ENCODE results near the gene MYNN. TPM values are rescaled to one million over a fixed set of nuclear protein-coding genes. Genes with fewer than 3 reads are reported as not detected.

The MYNN gene
- total and polyA plus RNA-seq, 2 donors (not counting 3 experiments of a cell fraction or from before 2014, with no cell fraction given): 7.1 to 12.7 TPM

GRCh38 chr3:169790219-169790618, 17.0 kb downstream of the MYNN start:
- Histone ChIP-seq H3K9me3 (replicated peaks; ENCODE audit: control insufficient read depth, insufficient read depth, low read length) (no peaks in the 10 kb centered on the region), H4K20me1 (replicated peaks; ENCODE audit: control insufficient read depth, extremely low read depth, insufficient read depth, low read length) (no peaks in the 10 kb centered on the region), H3K4me3 (replicated peaks in 1 of 3; ENCODE audit: insufficient read depth in 1 of 3, low read depth in 1 of 3, low read length in 3 of 3) (no peak overlapping the region), H3K4me2 (ENCODE audit: insufficient read depth, low read length) (no peak overlapping the region), H3K27me3 (ENCODE audit: control insufficient read depth in 2 of 2, insufficient read depth in 2 of 2, low read length in 2 of 2) (no peaks in the 10 kb centered on the region), H3K4me1 (ENCODE audit: control insufficient read depth, extremely low read depth, insufficient read depth, low read length) (no peaks in the 10 kb centered on the region), H3K9ac (replicated peaks; ENCODE audit: extremely low read depth, insufficient read depth, low read length) (no peak overlapping the region), H3K36me3 (ENCODE audit: control insufficient read depth in 2 of 2, extremely low read depth in 1 of 2, insufficient read depth in 2 of 2, low read length in 2 of 2) (peaks cover 5 to 12% of the 10 kb centered on the region in 2 experiments), H3K79me2 (ENCODE audit: control insufficient read depth, insufficient read depth, low read length) (no peaks in the 10 kb centered on the region), H3K9me1 (replicated peaks; ENCODE audit: control insufficient read depth, extremely low read depth, insufficient read depth, low read length) (no peaks in the 10 kb centered on the region), H2AFZ (ENCODE audit: low read depth, low read length) (no peak overlapping the region), H3K27ac (ENCODE audit: insufficient read depth, low read depth, low read length) (no peak overlapping the region)
- TF ChIP-seq JUN (IDR thresholded peaks at IDR 0.05; ENCODE audit: borderline replicate concordance, insufficient read depth, insufficient read length, low read depth) (no peak), MAX (IDR thresholded peaks at IDR 0.05; ENCODE audit: insufficient read depth, insufficient read length) (no peak), GATA2 (IDR thresholded peaks at IDR 0.05; ENCODE audit: insufficient read depth, insufficient read length, low read depth, low read length) (no peak), MYC (IDR thresholded peaks at IDR 0.05; ENCODE audit: low read depth, low read length) (no peak), POLR2A (IDR thresholded peaks at IDR 0.05; ENCODE audit: low read depth, low read length) (no peak), POLR2AphosphoS5 (IDR thresholded peaks at IDR 0.05; ENCODE audit: insufficient read depth, low read depth, low read length) (no peak), FOS (IDR thresholded peaks at IDR 0.05; ENCODE audit: borderline replicate concordance, insufficient read depth, low read length) (no peak), EZH2 (IDR thresholded peaks at IDR 0.05; ENCODE audit: borderline replicate concordance, low read depth, low read length, severe bottlenecking) (no peak), CTCF (IDR thresholded peaks at IDR 0.05; ENCODE audit: extremely low read depth in 1 of 2, insufficient read depth in 1 of 2, low read depth in 1 of 2, low read length in 2 of 2) (no peak)
- intact Hi-C loops (cut with micrococcal nuclease): no loop called here
- FAIRE-seq (no peak), DNase-seq (ENCODE audit: low read depth, low spot score) (no peak)
- CTCF ChIA-PET: no interaction called here
- dilution Hi-C loops (cut with MboI; ENCODE audit: extremely low pct_ligation_motif_present, low sequenced_read_pairs): no loop called here
- BruUV-seq (replicated peaks): no TSS peak
- POLR2A ChIA-PET: interaction anchor here (0.6 kb wide), 1 partner anchor 300 kb away, joined by 6 read pairs; no protein-coding TSS in a partner anchor

Measured in endothelial cell of umbilical vein (primary cell).